Tongue (tissue), 2 donors: Measurements from ENCODE around the gene AURKB. TPM values are rescaled to one million over a fixed set of nuclear protein-coding genes. Genes with fewer than 3 reads are reported as not detected.
"Not testable (repeated sequence)": the region's sequence is repeated elsewhere in the genome, so short reads cannot be mapped to it uniquely, and the experiment has no call there.

Experiments
- DNase-seq: peaks from one replicate; pipeline ENCODE4 v3.0.0-alpha.2; 2015
- total RNA-seq: library from RNA; depleted of rRNA; stranded (reverse); fragments of >200 nt; gene quantifications from one replicate; pipeline ENCODE4 v1.2.3, GENCODE V29; 2014

The AURKB gene
- total RNA-seq, 1 donor from 2014 or later = 21.0 TPM

- DNase-seq = peak; percentile 99
Observed at GRCh38 chr17:8187517-8188262, 22.7 kb downstream of the AURKB start.

GRCh38 chr17:8186787-8187516 lies 23.4 kb downstream of the AURKB start:
- DNase-seq = peak; percentile 99

GRCh38 chr17:8186446-8186786 lies 24.0 kb downstream of the AURKB start:
- DNase-seq = no peak

- DNase-seq = peak; percentile 95
Observed at GRCh38 chr17:8185582-8186445, 24.6 kb downstream of the AURKB start.

- DNase-seq = no peak
Observed at GRCh38 chr17:8176998-8177731, 33.2 kb downstream of the AURKB start.

- DNase-seq = peak; percentile 95
Observed at GRCh38 chr17:8176197-8176940, 34.0 kb downstream of the AURKB start, which contains the start of gene TMEM107. TSS of gene TMEM107 (minus strand) at chr17:8176380. CDS start at chr17:8176286, 94 bp downstream.

- no peak for DNase-seq
Observed at GRCh38 chr17:8175795-8176196, 34.6 kb downstream of the AURKB start.

- no peak for DNase-seq
Observed at GRCh38 chr17:8173871-8174322, 36.5 kb downstream of the AURKB start.

- DNase-seq = peak; percentile 98
Observed at GRCh38 chr17:8173056-8173870, 37.1 kb downstream of the AURKB start.

- DNase-seq = not testable (repeated sequence)
Observed at GRCh38 chr17:8170186-8170585, 40.2 kb downstream of the AURKB start.

GRCh38 chr17:8167526-8167925 lies 42.8 kb downstream of the AURKB start:
- no peak for DNase-seq

- DNase-seq = no peak
Observed at GRCh38 chr17:8166731-8167130, 43.6 kb downstream of the AURKB start.

GRCh38 chr17:8164815-8165131 lies 45.6 kb downstream of the AURKB start:
- DNase-seq = no peak

- DNase-seq = peak; percentile 71
Observed at GRCh38 chr17:8163978-8164814, 46.2 kb downstream of the AURKB start.

GRCh38 chr17:8162997-8163977 lies 47.1 kb downstream of the AURKB start:
- DNase-seq = peak; percentile 56

- DNase-seq = peak; percentile 92
Observed at GRCh38 chr17:8162233-8162996, 48.0 kb downstream of the AURKB start, which contains the start of gene VAMP2. TSS of gene VAMP2 (minus strand) at chr17:8162948. CDS start at chr17:8162879, 69 bp downstream.
